Liver (tissue), 9 donors: Measurements from ENCODE around the gene NAP1L4. TPM values are rescaled to one million over a fixed set of nuclear protein-coding genes. Genes with fewer than 3 reads are reported as not detected.

Experiments used
- DNase-seq: peaks from one replicate; pipeline ENCODE4 v3.0.0-alpha.2; 2017; ENCODE audit warnings: low spot score
- H3K27ac ChIP-seq, 2 donors: one replicate each; pipeline ENCODE4 v1.7.0; 2013; ENCODE audit warnings: inconsistent platforms in 2 of 2, low read length in 2 of 2, control low read depth in 1 of 2, low read depth in 1 of 2, mild to moderate bottlenecking in 1 of 2
- H3K27me3 ChIP-seq, 4 donors: one replicate each; pipeline versions ENCODE4 v1.6.1 to v1.7.0; 2013; ENCODE audit warnings: low read length in 3 of 4, inconsistent platforms in 1 of 4, mild to moderate bottlenecking in 1 of 4, moderate library complexity in 1 of 4; ENCODE audit not compliant: control insufficient read depth in 4 of 4, insufficient read depth in 4 of 4
- H3K36me3 ChIP-seq, 4 donors: one replicate each; pipeline versions ENCODE4 v1.6.1 to v1.7.0; 2013; ENCODE audit warnings: low read length in 3 of 4, mild to moderate bottlenecking in 3 of 4, low read depth in 1 of 4, moderate library complexity in 1 of 4; ENCODE audit not compliant: control insufficient read depth in 4 of 4, insufficient read depth in 3 of 4
- H3K4me1 ChIP-seq, 4 donors: one replicate each; pipeline versions ENCODE4 v1.6.1 to v1.7.0; 2013; ENCODE audit warnings: low read length in 3 of 4, mild to moderate bottlenecking in 3 of 4, moderate library complexity in 1 of 4; ENCODE audit not compliant: control insufficient read depth in 4 of 4, insufficient read depth in 4 of 4
- H3K4me3 ChIP-seq, 3 donors: one replicate each; pipeline versions ENCODE4 v1.6.1 to v1.7.0; 2013; ENCODE audit warnings: low read length in 3 of 3, control low read depth in 1 of 3, low read depth in 1 of 3, mild to moderate bottlenecking in 1 of 3
- H3K9ac ChIP-seq, 2 donors: one replicate each; pipeline ENCODE4 v1.7.0; 2013; ENCODE audit warnings: low read length in 2 of 2, mild to moderate bottlenecking in 2 of 2, moderate library complexity in 2 of 2, control low read depth in 1 of 2, low read depth in 1 of 2
- H3K9me3 ChIP-seq, 4 donors: one replicate each; pipeline versions ENCODE4 v1.6.1 to v1.7.0; 2013; ENCODE audit warnings: low read length in 3 of 4; ENCODE audit not compliant: control insufficient read depth in 4 of 4
- ATF3 ChIP-seq: IDR thresholded peaks from 2 replicates; pipeline ENCODE4 v1.6.1; 2016; ENCODE audit warnings: antibody characterized with exemption
- CTCF ChIP-seq: fragments of 150-350 bp; IDR thresholded peaks from 2 replicates; pipeline ENCODE4 v1.5.1; 2017; ENCODE audit warnings: improper control_type of control experiment, low read depth, low read length; ENCODE audit not compliant: missing input control
- EGR1 ChIP-seq, 2 donors: IDR thresholded peaks; 2 replicates each; pipeline ENCODE4 v1.6.1; 2016 to 2018; ENCODE audit warnings: antibody characterized with exemption in 2 of 2, low read depth in 2 of 2
- FOXA1 ChIP-seq: IDR thresholded peaks from 2 replicates; pipeline ENCODE4 v1.6.1; 2016; ENCODE audit warnings: antibody characterized with exemption
- FOXA2 ChIP-seq: IDR thresholded peaks from 2 replicates; pipeline ENCODE4 v1.6.1; 2016; ENCODE audit warnings: antibody characterized with exemption
- GABPA ChIP-seq, 2 donors: IDR thresholded peaks in 1 of 2; conservative IDR thresholded peaks in 1 of 2; 2 replicates each; pipeline ENCODE4 v1.6.1; 2016; ENCODE audit warnings: antibody characterized with exemption in 2 of 2, mild to moderate bottlenecking in 1 of 2, moderate library complexity in 1 of 2
- HNF4A ChIP-seq, 2 donors: conservative IDR thresholded peaks; 2 replicates each; pipeline ENCODE4 v1.6.1; 2016; ENCODE audit warnings: antibody characterized with exemption in 2 of 2, mild to moderate bottlenecking in 2 of 2
- HNF4G ChIP-seq: IDR thresholded peaks from 2 replicates; pipeline ENCODE4 v1.6.1; 2016; ENCODE audit warnings: antibody characterized with exemption
- JUND ChIP-seq, 2 donors: IDR thresholded peaks; 2 replicates each; pipeline ENCODE4 v1.6.1; 2016; ENCODE audit warnings: antibody characterized with exemption in 2 of 2
- MAX ChIP-seq: IDR thresholded peaks from 2 replicates; pipeline ENCODE4 v1.6.1; 2016; ENCODE audit warnings: antibody characterized with exemption
- NR2F2 ChIP-seq: IDR thresholded peaks from 2 replicates; pipeline ENCODE4 v1.6.1; 2016; ENCODE audit warnings: antibody characterized with exemption
- RAD21 ChIP-seq, 2 donors: IDR thresholded peaks; 2 replicates each; pipeline ENCODE4 v1.6.1; 2016; ENCODE audit warnings: antibody characterized with exemption in 2 of 2, mild to moderate bottlenecking in 2 of 2
- RXRA ChIP-seq, 2 donors: IDR thresholded peaks; 2 replicates each; pipeline ENCODE4 v1.6.1; 2017 to 2018; ENCODE audit warnings: antibody characterized with exemption in 2 of 2, mild to moderate bottlenecking in 1 of 2
- SP1 ChIP-seq: IDR thresholded peaks from 2 replicates; pipeline ENCODE4 v1.6.1; 2018; ENCODE audit warnings: antibody characterized with exemption, mild to moderate bottlenecking
- TAF1 ChIP-seq: conservative IDR thresholded peaks from 2 replicates; pipeline ENCODE4 v1.6.1; 2016; ENCODE audit warnings: antibody characterized with exemption, mild to moderate bottlenecking
- YY1 ChIP-seq: IDR thresholded peaks from 2 replicates; pipeline ENCODE4 v1.6.1; 2016; ENCODE audit warnings: antibody characterized with exemption, mild to moderate bottlenecking
- ZBTB33 ChIP-seq: IDR thresholded peaks from 2 replicates; pipeline ENCODE4 v1.6.1; 2016; ENCODE audit warnings: antibody characterized with exemption
- WGBS: extraction: QIAGEN DNeasy Blood & Tissue Kit; methylation state at CpG from one replicate; pipeline ENCODE4 v1.1.7; 2013; 5-methylcytosine and 5-hydroxymethylcytosine counted together
- polyA plus RNA-seq, 2 donors: library from polyadenylated mRNA; stranded (reverse) in 1 of 2; unstranded in 1 of 2; fragments of 200-250 nt in 1 of 2; fragments of >200 nt in 1 of 2; fragmentation: Nextera tagmentation in 1 of 2; extraction: Ambion mirVana in 1 of 2; gene quantifications; one replicate each; pipeline versions ENCODE4 v1.2.1 to v1.2.3, GENCODE V29; 2013 to 2015
- total RNA-seq, 2 donors: library from RNA; depleted of rRNA; stranded (reverse); fragments of >200 nt; gene quantifications; one replicate each; pipeline ENCODE4 v1.2.3, GENCODE V29; 2014
- TF ChIP-seq, protein P1 (sequence below): IDR thresholded peaks from 2 replicates; pipeline ENCODE4 v1.6.1; 2016; ENCODE audit warnings: antibody characterized with exemption, mild to moderate bottlenecking
- donor health status: healthy.
- donor health status: healthy.
- donor health status: healthy.
- donor health status: healthy.
- donor health status: healthy.

Gene NAP1L4
- total and polyA plus RNA-seq, 4 donors: 33.2 to 110 (median 46.7) TPM

- H3K36me3 ChIP-seq: peaks cover 12 to 78% (median 45%) of the 10 kb centered on the region in 4 donors
- no peaks in the 10 kb centered on the region for H3K9me3 ChIP-seq
- no peaks in the 10 kb centered on the region for H3K27me3 ChIP-seq
- no peak overlapping the region for H3K27ac ChIP-seq
- no peak for DNase-seq
- 90% methylated on average over 13 of the region's 13 CpGs for WGBS
- H3K4me3 ChIP-seq: no peak overlapping the region
- H3K4me1 ChIP-seq: no peaks in the 10 kb centered on the region
- TF ChIP-seq TAF1 (no peak), YY1 (no peak)
- no peak overlapping the region for H3K9ac ChIP-seq
Observed at GRCh38 chr11:3010521-3011275, 18.6 kb upstream of the NAP1L4 start.

- Histone ChIP-seq H3K4me3 (no peak overlapping the region), H3K27me3 (no peaks in the 10 kb centered on the region), H3K4me1 (no peaks in the 10 kb centered on the region), H3K36me3 (peaks cover 8 to 76% (median 41%) of the 10 kb centered on the region in 4 donors), H3K9me3 (no peaks in the 10 kb centered on the region), H3K27ac (no peak overlapping the region), H3K9ac (no peak overlapping the region)
- 89% methylated on average over 13 of the region's 13 CpGs for WGBS
- TF ChIP-seq ATF3: no peak
- DNase-seq: no peak
Observed at GRCh38 chr11:3010004-3010403, 17.9 kb upstream of the NAP1L4 start.

GRCh38 chr11:3009481-3009880 lies 17.4 kb upstream of the NAP1L4 start:
- peaks cover 8 to 73% (median 38%) of the 10 kb centered on the region in 4 donors for H3K36me3 ChIP-seq
- no peaks in the 10 kb centered on the region for H3K27me3 ChIP-seq
- WGBS: 86% methylated on average over 5 of the region's 5 CpGs
- DNase-seq: no peak
- H3K27ac ChIP-seq: no peak overlapping the region
- H3K4me3 ChIP-seq: no peak overlapping the region
- TF ChIP-seq, protein P1, sequence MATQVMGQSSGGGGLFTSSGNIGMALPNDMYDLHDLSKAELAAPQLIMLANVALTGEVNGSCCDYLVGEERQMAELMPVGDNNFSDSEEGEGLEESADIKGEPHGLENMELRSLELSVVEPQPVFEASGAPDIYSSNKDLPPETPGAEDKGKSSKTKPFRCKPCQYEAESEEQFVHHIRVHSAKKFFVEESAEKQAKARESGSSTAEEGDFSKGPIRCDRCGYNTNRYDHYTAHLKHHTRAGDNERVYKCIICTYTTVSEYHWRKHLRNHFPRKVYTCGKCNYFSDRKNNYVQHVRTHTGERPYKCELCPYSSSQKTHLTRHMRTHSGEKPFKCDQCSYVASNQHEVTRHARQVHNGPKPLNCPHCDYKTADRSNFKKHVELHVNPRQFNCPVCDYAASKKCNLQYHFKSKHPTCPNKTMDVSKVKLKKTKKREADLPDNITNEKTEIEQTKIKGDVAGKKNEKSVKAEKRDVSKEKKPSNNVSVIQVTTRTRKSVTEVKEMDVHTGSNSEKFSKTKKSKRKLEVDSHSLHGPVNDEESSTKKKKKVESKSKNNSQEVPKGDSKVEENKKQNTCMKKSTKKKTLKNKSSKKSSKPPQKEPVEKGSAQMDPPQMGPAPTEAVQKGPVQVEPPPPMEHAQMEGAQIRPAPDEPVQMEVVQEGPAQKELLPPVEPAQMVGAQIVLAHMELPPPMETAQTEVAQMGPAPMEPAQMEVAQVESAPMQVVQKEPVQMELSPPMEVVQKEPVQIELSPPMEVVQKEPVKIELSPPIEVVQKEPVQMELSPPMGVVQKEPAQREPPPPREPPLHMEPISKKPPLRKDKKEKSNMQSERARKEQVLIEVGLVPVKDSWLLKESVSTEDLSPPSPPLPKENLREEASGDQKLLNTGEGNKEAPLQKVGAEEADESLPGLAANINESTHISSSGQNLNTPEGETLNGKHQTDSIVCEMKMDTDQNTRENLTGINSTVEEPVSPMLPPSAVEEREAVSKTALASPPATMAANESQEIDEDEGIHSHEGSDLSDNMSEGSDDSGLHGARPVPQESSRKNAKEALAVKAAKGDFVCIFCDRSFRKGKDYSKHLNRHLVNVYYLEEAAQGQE: no peak
- TF ChIP-seq RXRA (IDR thresholded peaks at IDR 0.05) (no peak), CTCF (no peak), SP1 (no peak), RAD21 (IDR thresholded peaks at IDR 0.05) (no peak), ATF3 (no peak), HNF4A (conservative IDR thresholded peaks at IDR 0.05) (no peak), JUND (IDR thresholded peaks at IDR 0.05) (no peak), FOXA1 (no peak), FOXA2 (no peak), GABPA (IDR thresholded peaks at IDR 0.05 in 1 of 2, conservative IDR thresholded peaks at IDR 0.05 in 1 of 2) (no peak), EGR1 (IDR thresholded peaks at IDR 0.05; ENCODE audit: low read depth in 2 of 2) (no peak), NR2F2 (no peak), MAX (no peak), YY1 (no peak), HNF4G (no peak), ZBTB33 (no peak)
- H3K4me1 ChIP-seq: no peaks in the 10 kb centered on the region
- H3K9ac ChIP-seq: no peak overlapping the region
- H3K9me3 ChIP-seq: no peaks in the 10 kb centered on the region
